Activated naive CD8-positive, alpha-beta T cell treated with anti-CD3 and anti-CD28 coated beads, Interleukin-2, amount 50 U/mL, for 16 hours (primary cell): ENCODE measurements around the gene ARHGEF10L.

Experiments used
- DNase-seq: peaks from one replicate; pipeline ENCODE4 v3.0.0-alpha.2; 2020; ENCODE audit warnings: low read depth, low spot score

Gene ARHGEF10L

GRCh38 chr1:17673329-17674072 is 134.0 kb downstream of the ARHGEF10L start:
- DNase-seq = no peak

GRCh38 chr1:17674726-17675500 is 135.4 kb downstream of the ARHGEF10L start:
- DNase-seq = no peak

DNA sequence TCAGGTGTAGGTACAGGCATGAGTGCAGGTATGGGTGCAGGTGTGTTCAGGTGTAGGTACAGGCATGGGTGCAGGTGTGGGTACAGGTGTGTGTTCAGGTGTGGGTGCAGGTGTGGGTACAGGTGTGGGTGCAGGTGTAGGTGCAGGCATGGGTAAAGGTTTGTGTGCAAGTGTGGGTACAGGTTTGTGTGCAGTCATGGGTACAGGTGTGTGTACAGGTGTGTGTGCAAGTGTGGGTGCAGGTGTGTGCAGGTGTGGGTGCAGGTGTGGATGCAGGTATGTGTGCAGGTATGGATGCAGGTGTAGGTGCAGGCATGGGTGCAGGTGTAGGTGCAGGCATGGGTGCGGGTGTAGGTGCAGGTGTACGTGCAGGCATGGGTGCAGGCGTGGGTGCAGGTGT is 136.2 kb downstream of the ARHGEF10L start:
- DNase-seq = no peak

GRCh38 chr1:17676387-17677060 is 137.0 kb downstream of the ARHGEF10L start:
- no peak for DNase-seq

GRCh38 chr1:17678011-17678410 is 138.5 kb downstream of the ARHGEF10L start:
- DNase-seq = no peak

GRCh38 chr1:17679856-17680255 is 140.4 kb downstream of the ARHGEF10L start:
- DNase-seq = no peak

DNA sequence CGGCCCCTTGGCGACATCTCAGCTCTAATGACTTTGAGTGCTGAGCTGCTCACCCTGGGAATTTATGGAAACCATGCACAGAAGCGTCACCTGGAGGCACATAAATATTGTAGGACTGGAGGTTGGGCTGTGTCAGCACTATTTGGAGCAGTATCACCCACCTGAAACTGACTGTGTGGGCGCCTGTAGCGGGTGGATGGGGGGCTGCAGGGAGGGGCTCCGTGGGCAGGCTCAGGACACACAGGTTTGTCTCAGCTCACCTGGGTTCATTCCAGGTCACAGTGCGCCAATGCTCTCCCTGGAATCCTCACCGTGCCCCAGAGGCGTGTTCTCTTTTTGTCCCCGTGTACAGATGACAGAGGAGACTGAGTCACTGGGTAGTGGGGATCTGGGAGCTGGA is 140.8 kb downstream of the ARHGEF10L start:
- no peak for DNase-seq

GRCh38 chr1:17682400-17682799 is 142.9 kb downstream of the ARHGEF10L start:
- DNase-seq = no peak

DNA sequence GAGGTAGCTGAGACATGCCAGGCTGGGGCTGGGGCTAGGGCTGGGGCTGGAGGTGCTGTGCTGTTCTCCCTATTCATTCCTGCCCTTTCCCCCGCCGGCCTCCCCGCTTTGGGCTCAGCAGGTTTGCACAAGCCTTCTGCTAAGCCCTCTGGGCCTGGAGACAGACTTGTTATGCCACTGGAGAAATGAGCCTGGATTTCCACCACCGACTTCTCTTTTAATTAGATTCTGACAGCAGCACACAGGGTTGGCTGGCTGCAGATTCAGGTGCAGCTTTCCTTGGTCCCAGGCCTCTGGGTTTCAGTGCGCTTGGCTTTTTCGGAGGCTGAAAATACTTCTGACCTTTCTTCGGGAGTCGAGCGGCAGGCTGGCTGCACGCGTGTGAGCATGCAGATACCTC is 144.1 kb downstream of the ARHGEF10L start:
- no peak for DNase-seq

DNA sequence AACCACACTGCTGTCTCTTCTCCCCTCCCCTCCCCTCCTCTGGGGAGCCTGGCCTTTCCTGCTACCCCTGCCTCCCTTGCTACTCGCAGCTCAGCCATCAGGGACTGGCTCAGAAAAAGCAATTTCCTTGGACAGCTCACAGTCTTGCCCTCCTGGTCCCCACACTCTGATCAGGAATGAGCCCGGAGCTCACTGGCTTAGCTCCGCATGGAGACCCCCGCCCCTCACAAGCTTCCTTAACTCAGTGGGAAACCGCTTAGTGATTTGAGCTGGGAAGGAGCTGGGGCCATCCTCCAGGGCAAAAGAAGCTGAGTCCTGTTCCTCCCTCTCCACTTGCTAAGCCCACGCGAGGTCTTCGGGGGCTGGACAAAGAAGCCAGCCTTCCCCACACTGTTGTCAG is 145.3 kb downstream of the ARHGEF10L start:
- DNase-seq = no peak

DNA sequence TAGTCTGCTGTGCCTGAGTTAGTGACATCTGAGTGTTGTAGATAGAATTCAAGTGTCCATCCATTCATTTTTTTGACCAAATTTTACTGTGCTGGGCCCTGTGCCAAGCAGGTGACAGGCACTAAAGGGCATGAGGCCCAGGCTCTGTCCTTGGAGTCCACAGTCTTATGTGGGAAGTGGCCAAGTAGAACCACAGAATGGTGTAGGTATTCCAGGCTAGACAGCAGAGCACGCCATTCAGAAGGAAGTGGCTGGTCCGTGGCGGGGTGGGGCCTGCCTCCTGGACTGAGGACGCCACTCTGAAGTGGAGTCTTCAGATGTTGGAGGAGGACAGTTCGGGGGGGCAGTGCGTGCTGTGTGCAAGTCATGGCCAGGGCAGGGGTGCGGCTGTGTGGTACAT is 146.8 kb downstream of the ARHGEF10L start:
- DNase-seq = no peak

DNA sequence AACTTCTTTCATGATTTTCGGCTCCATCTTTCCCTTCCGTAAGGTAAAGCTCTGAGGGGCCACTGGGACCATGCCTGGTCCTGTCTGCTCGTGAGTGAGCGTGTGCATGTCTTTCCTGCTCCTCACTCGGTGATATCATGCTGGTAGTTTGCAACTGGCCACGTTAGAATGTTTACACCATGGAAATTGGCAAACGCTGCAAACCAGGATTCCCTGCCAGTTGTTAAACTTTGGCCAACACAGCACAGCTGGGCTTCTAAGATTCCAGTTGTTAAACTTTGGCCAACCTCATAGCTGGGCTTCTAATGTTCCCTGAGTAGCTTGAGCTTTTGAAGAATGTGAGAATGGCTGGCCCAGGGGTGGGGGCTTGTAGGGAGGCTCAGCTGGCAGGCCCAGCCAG is 147.6 kb downstream of the ARHGEF10L start:
- DNase-seq = no peak

- no peak for DNase-seq
Measured at GRCh38 chr1:17688217-17688810, 148.8 kb downstream of the ARHGEF10L start.

GRCh38 chr1:17689011-17689410 is 149.5 kb downstream of the ARHGEF10L start:
- no peak for DNase-seq

GRCh38 chr1:17690906-17691634 is 151.6 kb downstream of the ARHGEF10L start:
- no peak for DNase-seq

DNA sequence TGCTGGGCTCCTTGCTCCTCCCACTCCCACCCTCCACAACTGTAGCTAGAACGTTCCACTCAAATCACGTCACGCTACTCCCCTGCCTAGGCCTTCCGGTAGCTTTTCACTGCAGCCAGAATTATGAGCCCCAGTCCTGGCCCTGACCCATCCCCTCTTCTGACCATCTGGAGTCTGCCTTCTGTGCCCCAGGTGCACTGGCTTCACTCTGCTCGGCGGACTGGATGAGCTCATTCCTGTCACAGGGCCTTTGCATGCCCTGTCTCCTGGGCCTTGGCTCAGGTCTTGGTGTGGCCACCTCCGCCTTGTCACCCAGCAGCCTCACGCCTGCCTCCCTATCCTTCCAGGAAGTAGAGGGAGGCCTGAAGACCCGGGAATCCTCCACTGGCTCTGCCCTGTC is 153.1 kb downstream of the ARHGEF10L start:
- no peak for DNase-seq

DNA sequence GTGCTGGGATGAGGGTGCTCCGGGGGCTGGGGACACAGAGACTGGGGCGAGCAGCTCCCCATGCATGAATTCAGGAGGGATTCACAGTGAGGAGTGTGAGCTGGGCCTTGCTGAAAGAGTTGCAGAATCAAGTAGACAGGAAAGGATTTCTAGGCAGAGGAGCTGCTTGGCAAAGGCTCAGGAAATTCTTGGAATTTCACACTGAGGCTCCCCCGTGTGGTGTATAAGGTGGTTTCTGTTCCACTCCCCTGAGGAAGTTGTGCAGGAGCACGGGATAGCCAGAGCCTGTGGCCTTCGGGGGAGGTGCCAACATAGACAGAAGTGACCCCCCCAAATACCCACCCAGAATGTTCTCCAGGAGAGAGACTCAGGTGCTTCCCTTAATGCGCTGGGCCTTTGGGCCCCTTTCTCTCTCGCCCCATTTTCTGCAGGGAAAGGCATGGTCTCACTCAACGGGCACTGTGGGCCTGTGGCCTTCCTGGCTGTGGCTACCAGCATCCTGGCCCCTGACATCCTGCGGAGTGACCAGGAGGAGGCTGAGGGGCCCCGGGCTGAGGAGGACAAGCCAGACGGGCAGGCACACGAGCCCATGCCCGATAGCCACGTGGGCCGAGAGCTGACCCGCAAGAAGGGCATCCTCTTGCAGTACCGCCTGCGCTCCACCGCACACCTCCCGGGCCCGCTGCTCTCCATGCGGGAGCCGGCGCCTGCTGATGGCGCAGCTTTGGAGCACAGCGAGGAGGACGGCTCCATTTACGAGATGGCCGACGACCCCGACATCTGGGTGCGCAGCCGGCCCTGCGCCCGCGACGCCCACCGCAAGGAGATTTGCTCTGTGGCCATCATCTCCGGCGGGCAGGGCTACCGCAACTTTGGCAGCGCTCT is 157.2 kb downstream of the ARHGEF10L start:
- DNase-seq = no peak

DNA sequence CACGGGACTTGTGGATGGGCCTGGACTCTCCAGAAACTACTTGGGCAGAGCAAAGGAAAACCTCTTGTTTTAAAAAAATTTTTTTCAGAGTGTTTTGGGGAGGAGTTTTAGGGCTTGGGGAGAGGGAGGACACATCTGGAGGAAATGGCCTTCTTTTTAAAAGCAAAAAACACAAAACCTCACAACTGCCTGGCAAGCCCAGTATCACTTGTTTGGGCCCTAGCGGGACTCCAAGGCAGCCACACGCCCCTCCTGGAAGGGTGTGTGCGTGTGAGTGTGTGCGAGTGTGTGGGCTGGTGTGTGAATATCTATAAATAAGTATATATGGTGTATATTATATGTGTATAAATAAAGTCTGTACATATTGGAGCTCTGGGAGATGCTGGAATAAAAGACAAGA is 158.0 kb downstream of the ARHGEF10L start:
- DNase-seq = no peak

DNA sequence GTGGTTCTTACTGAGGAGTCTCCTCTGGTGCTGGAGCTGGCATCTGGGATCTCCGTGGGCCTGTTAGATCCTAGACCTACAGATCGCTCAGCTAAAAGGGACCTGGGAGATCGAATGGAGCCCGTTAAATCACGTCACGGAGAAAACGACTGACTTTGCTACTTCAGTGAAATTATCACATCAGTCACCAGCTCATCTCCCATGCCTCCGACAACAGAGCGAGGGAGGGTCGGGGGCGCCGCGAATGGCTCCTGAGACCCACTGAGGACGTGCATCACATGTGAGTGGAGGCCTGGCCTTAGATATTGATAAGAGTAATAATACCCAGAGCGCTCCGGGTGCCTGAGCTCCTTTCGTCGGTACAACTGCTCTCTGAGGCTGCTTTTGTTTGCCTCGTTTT is 160.1 kb downstream of the ARHGEF10L start:
- DNase-seq = no peak
